ENCODE data around the gene RIPOR3.

Gene RIPOR3

GRCh38 chr20:50597406-50597969 lies 93.9 kb downstream of the RIPOR3 start:
- no peaks in the 10 kb centered on the region for H3K27me3 Mint-ChIP-seq
- peak overlapping the region; percentile 68 for H3K27ac Mint-ChIP-seq
- H3K4me3 Mint-ChIP-seq: no peak overlapping the region
- H3K36me3 Mint-ChIP-seq (ENCODE audit: low read depth): no peaks in the 10 kb centered on the region
- no peak for DNase-seq
- H3K4me1 Mint-ChIP-seq (ENCODE audit: low read depth): peaks cover 4% of the 10 kb centered on the region
- no peaks in the 10 kb centered on the region for H3K9me3 Mint-ChIP-seq

DNA sequence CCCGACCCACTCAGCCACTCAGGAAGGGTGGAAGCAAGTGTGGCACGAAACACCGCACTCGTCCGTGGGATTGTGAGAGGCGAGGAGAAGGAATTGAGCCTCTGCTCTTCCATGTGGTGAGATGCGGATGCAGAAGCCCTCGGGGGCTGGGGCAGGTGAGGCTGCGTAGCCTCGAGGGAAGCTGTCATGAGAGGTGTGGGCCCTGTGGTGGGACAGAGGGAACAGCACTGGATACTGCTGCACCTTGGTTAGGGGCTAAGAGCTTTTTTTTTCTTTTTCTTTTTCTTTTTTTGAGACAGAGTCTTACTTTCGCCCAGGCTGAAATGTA lies 94.7 kb downstream of the RIPOR3 start:
- Mint-ChIP-seq H3K4me3 (no peak overlapping the region), H3K4me1 (ENCODE audit: low read depth) (peaks cover 4% of the 10 kb centered on the region), H3K36me3 (ENCODE audit: low read depth) (no peaks in the 10 kb centered on the region), H3K27ac (no peak overlapping the region), H3K27me3 (no peaks in the 10 kb centered on the region), H3K9me3 (no peaks in the 10 kb centered on the region)
- no peak for DNase-seq

GRCh38 chr20:50595988-50596693 lies 95.2 kb downstream of the RIPOR3 start:
- no peak overlapping the region for H3K4me3 Mint-ChIP-seq
- no peaks in the 10 kb centered on the region for H3K27me3 Mint-ChIP-seq
- no peak for DNase-seq
- H3K36me3 Mint-ChIP-seq (ENCODE audit: low read depth): peaks cover 2% of the 10 kb centered on the region
- H3K9me3 Mint-ChIP-seq: no peaks in the 10 kb centered on the region
- H3K4me1 Mint-ChIP-seq (ENCODE audit: low read depth): peaks cover 4% of the 10 kb centered on the region
- no peak overlapping the region for H3K27ac Mint-ChIP-seq

- H3K4me3 Mint-ChIP-seq: no peak overlapping the region
- peak overlapping the region; percentile 59 for H3K27ac Mint-ChIP-seq
- H3K4me1 Mint-ChIP-seq (ENCODE audit: low read depth): peaks cover 4% of the 10 kb centered on the region
These were observed 95.9 kb downstream of the RIPOR3 start for GRCh38 chr20:50595433-50595895.

DNA sequence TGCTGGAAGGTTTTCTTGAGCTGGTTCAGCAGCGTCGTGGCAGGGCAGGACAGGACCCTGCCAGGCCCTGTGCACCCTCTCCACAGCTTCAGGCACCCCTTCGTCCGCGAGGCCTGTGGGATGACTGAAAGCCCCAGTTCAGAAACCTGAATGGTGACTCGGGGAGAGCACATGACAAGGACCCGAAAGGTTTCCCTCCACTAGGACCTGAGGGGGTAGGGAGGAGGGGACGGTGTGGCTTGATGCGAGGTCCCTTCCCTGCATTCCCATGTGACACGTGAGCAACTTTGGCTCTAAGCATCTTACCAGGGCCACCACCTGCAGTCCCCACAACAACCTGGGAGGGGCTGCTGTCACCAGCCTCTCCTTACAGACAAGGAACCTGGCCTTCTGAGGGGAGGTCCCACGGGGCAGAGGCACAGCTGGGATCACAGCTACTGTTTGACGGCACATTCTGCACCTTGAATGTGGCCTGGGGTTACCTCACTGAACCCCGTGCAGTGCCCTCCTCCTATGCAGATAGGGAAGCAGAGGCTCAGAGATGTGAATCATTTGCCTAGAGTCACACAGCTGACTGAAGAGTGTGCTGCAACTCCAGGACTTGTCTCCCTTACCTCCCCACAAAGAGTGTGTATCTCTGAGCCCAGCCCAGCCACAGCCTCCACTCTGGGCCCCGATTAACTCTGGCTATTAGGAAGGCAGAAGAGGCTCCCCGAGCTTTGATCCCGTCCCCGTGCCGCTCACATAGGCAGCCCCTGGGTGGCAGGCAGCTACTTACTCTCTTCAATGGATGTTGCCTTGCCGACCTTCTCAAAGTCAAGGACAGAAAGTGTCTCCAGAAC lies 96.5 kb downstream of the RIPOR3 start:
- no peak for DNase-seq
- peaks cover 10% of the 10 kb centered on the region for H3K36me3 Mint-ChIP-seq (ENCODE audit: low read depth)
- H3K27me3 Mint-ChIP-seq: no peaks in the 10 kb centered on the region
- no peak overlapping the region for H3K4me3 Mint-ChIP-seq
- peak overlapping the region; percentile 5 for H3K27ac Mint-ChIP-seq
- peaks cover 4% of the 10 kb centered on the region for H3K4me1 Mint-ChIP-seq (ENCODE audit: low read depth)
- no peaks in the 10 kb centered on the region for H3K9me3 Mint-ChIP-seq

More at GRCh38 chr20:50595433-50595895, 95.9 kb downstream of the RIPOR3 start:
- DNase-seq: no peak
- Mint-ChIP-seq H3K36me3 (ENCODE audit: low read depth) (peaks cover 5% of the 10 kb centered on the region), H3K27me3 (no peaks in the 10 kb centered on the region), H3K9me3 (no peaks in the 10 kb centered on the region)

- no peak for DNase-seq
- H3K27ac Mint-ChIP-seq: peak overlapping the region; percentile 54
These were observed 97.1 kb downstream of the RIPOR3 start for GRCh38 chr20:50594231-50594590.

DNA sequence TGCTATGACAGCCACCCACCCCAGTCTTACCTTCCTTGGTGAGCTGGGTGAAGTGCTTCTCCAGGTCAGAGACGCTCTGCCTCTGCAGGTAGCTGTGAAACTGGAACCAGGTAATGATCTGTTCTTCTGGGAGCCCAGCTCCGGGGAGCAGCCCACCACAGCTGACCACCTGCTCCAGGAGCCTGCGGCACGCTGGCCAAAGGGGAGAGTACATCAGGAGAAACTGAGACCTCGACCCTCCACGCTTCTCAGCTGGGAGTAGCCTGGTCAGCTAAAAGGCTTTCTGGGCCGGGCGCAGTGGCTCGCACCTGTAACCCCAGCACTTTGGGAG lies 98.4 kb downstream of the RIPOR3 start:
- Mint-ChIP-seq H3K36me3 (ENCODE audit: low read depth) (peaks cover 25% of the 10 kb centered on the region), H3K27me3 (no peaks in the 10 kb centered on the region), H3K27ac (no peak overlapping the region), H3K4me3 (no peak overlapping the region), H3K9me3 (no peaks in the 10 kb centered on the region), H3K4me1 (ENCODE audit: low read depth) (peaks cover 4% of the 10 kb centered on the region)
- DNase-seq: no peak

More at GRCh38 chr20:50594231-50594590, 97.1 kb downstream of the RIPOR3 start:
- peaks cover 4% of the 10 kb centered on the region for H3K4me1 Mint-ChIP-seq (ENCODE audit: low read depth)
- peaks cover 16% of the 10 kb centered on the region for H3K36me3 Mint-ChIP-seq (ENCODE audit: low read depth)
- no peak overlapping the region for H3K4me3 Mint-ChIP-seq
- no peaks in the 10 kb centered on the region for H3K27me3 Mint-ChIP-seq
- H3K9me3 Mint-ChIP-seq: no peaks in the 10 kb centered on the region

DNA sequence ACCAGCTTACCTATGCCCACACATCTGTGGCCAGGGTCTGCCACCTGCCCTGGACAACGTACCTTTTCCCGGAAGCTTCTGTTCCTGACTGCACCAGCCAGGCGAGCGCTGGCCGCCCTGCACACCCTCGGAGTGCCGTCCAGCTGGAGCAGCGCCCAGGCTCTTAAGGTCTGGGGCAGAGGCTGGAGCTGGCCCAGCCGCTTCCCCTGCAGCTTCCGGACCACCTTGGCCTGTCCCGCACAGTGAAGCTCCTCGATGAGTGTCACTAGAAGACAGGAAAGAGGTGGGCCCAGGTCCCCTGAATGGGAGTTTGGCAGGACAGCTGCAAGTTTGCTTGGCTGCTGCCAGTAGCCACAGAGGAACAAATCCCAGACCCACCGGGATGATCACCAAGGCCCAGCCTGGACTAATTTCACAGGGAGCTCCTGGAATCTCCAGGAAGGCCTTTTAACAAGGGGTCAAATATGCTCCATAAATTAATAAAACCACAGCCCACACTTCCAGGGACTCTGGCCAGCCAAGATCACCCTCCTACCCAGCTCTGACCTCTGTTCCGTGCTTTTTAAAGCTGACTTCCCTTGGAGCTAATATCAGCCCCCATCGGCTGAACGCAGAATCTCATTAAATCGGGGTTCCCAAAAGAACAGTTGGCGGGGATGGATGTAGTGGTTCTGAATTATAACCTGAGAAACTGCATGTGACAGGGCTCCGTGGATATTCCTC lies 98.9 kb downstream of the RIPOR3 start:
- peak overlapping the region; percentile 65 for H3K27ac Mint-ChIP-seq
- H3K36me3 Mint-ChIP-seq (ENCODE audit: low read depth): peaks cover 28% of the 10 kb centered on the region
- no peaks in the 10 kb centered on the region for H3K27me3 Mint-ChIP-seq
- H3K9me3 Mint-ChIP-seq: no peaks in the 10 kb centered on the region
- DNase-seq: no peak
- peaks cover 4% of the 10 kb centered on the region for H3K4me1 Mint-ChIP-seq (ENCODE audit: low read depth)
- H3K4me3 Mint-ChIP-seq: no peak overlapping the region

DNA sequence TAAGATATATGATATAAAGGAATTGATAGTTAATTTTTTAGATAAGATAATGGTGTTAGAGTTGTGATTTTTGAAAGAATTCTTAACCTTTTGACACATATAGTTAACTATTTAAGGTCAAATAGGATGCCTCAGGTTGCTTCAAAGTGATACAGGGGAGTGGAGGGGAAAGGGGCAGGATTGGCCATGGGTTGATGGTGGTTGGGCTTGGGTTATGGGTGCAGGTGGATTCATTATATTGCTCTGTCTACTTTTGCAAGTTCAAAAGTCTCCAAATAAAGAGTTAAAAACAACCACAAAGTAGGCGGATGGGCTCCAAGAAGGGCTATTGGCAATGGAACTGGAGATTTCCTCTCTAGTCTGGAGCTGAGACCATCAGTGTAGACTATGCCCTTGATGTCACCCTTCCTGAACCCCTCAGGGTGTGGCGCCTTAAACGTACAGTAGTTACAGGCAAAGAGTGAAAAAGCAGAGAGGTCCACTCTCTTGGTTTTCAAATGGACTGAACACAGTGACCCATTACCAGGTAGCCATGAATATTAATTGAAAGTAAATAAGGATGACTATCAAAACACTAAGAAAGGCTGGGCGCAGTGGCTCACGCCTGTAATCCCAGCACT lies 100.0 kb downstream of the RIPOR3 start:
- DNase-seq: no peak
- H3K9me3 Mint-ChIP-seq: no peaks in the 10 kb centered on the region
- H3K27ac Mint-ChIP-seq: peak overlapping the region; percentile 72
- H3K27me3 Mint-ChIP-seq: no peaks in the 10 kb centered on the region
- H3K4me1 Mint-ChIP-seq (ENCODE audit: low read depth): peaks cover 4% of the 10 kb centered on the region
- peaks cover 39% of the 10 kb centered on the region for H3K36me3 Mint-ChIP-seq (ENCODE audit: low read depth)
- no peak overlapping the region for H3K4me3 Mint-ChIP-seq

DNA sequence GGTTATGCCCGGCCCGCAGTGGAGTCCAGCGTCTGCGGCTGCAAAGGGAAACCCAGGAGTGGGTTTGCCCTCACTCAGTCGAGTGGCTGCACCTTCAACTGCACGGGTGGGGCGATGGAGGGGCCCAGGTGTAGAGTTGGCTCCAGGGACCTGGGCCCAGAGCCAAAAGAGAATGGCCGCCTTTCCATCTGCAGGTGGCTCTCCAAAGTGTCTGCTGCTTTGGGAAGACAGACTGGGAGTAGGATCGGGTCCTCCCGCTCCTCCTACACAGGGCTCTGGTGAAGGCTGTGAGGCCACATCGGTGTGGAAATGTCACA lies 101.0 kb downstream of the RIPOR3 start:
- H3K36me3 Mint-ChIP-seq (ENCODE audit: low read depth): peaks cover 50% of the 10 kb centered on the region
- H3K27me3 Mint-ChIP-seq: no peaks in the 10 kb centered on the region
- DNase-seq: no peak
- H3K4me3 Mint-ChIP-seq: no peak overlapping the region
- peaks cover 2% of the 10 kb centered on the region for H3K4me1 Mint-ChIP-seq (ENCODE audit: low read depth)
- peak overlapping the region; percentile 67 for H3K27ac Mint-ChIP-seq
- H3K9me3 Mint-ChIP-seq: no peaks in the 10 kb centered on the region

DNA sequence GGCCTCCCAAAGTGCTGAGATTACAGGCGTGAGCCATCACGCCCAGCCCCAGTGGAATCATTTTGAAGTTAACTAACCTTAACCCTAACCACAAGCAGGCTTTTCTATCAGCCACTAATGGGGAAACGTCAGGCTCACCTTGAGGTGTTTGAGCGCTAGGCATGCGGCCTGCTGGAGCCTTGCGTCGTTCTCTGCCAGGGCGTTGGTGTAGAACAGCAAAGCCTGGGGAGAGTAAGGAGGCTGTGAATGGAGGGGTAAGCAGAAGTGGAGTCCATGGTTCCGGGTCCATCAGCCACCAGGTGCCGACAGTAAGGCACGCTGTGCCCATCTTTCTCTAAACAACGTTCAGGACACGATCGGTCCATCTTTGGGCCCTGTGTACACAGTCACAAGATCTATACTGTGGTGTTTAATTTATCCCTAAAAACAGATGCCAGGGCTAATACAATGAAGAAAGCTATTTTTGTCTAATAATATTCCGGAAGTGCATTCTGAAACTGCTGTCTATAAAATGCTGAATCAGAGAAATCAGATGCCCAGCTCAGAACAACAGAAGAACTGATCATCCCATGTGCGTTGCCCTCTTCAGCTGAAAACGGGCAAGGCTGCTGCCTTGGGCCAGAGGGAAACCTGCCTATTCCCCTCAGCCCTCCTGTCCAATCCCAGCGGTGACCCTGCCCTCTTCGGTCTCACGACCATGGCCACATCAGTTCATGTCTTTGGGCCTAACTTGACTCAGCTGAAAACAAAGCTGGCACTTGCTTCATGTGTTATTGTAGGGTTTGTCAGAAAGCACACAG lies 101.6 kb downstream of the RIPOR3 start:
- Mint-ChIP-seq H3K27ac (peak overlapping the region; percentile 33), H3K4me1 (ENCODE audit: low read depth) (peaks cover 2% of the 10 kb centered on the region), H3K27me3 (no peaks in the 10 kb centered on the region), H3K4me3 (no peak overlapping the region), H3K36me3 (ENCODE audit: low read depth) (peaks cover 55% of the 10 kb centered on the region), H3K9me3 (no peaks in the 10 kb centered on the region)
- DNase-seq: no peak

DNA sequence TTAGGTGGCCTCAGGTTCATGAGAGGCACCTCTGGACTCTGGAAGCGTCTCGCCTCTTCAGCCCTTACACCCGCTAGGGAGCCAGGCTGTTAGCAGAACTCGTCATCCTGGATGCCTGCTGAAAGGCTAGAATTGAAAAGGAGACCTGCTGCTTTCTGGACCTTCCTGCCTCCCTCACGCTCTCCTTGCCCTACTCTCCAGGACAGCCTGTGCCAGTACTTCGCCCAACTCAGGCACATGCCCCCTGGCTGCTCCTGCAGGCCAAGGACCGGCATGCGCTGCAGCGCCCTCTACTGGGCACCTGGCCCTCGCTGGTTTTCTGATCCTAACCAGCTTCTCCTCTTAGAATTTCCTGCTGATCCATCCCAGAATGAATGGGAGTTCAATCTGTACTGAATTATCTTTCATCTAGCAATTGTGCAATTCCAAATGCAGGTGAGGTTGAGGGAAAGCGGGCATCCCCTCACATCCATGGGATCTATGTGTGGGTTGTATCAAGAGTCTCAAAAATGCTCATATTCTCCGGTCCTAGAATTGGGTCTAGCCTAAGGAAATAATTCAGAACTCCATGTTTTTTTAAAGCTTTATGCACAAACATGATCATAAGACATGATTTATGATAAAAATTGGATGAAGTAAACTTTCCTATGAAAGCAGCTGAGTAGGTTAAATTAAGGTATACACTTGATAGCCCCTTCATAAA lies 103.2 kb downstream of the RIPOR3 start:
- peaks cover 69% of the 10 kb centered on the region for H3K36me3 Mint-ChIP-seq (ENCODE audit: low read depth)
- H3K4me1 Mint-ChIP-seq (ENCODE audit: low read depth): no peaks in the 10 kb centered on the region
- H3K27ac Mint-ChIP-seq: peak overlapping the region; percentile 15
- H3K27me3 Mint-ChIP-seq: no peaks in the 10 kb centered on the region
- no peak overlapping the region for H3K4me3 Mint-ChIP-seq
- H3K9me3 Mint-ChIP-seq: no peaks in the 10 kb centered on the region
- DNase-seq: peak; percentile 85

GRCh38 chr20:50587291-50587961 lies 103.9 kb downstream of the RIPOR3 start:
- no peaks in the 10 kb centered on the region for H3K4me1 Mint-ChIP-seq (ENCODE audit: low read depth)
- no peaks in the 10 kb centered on the region for H3K9me3 Mint-ChIP-seq
- peaks cover 77% of the 10 kb centered on the region for H3K36me3 Mint-ChIP-seq (ENCODE audit: low read depth)
- no peak overlapping the region for H3K4me3 Mint-ChIP-seq
- peak overlapping the region; percentile 47 for H3K27ac Mint-ChIP-seq
- no peaks in the 10 kb centered on the region for H3K27me3 Mint-ChIP-seq
- DNase-seq: no peak

Data from activated T-cell treated with anti-CD3 and anti-CD28 coated beads, Interleukin-2, amount 50 U/mL, for 24 hours (primary cell).